ENCODE measurements around the gene ADAMTS2.

Gene ADAMTS2

DNA sequence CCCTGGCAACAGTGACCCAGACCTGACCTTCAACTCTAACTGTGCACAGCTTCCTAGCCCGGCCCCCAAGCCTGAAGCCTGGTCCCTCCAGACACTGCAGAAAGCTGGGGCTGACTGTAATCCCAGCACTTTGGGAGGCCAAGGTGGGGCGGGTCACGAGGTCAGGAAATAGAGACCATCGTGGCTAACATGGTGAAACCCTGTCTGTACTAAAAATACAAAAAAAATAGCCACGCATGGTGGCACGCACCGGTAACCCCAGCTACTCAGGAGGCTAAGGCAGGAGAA is 35.9 kb downstream of the ADAMTS2 start:
- DNase-seq, result no peak

DNA sequence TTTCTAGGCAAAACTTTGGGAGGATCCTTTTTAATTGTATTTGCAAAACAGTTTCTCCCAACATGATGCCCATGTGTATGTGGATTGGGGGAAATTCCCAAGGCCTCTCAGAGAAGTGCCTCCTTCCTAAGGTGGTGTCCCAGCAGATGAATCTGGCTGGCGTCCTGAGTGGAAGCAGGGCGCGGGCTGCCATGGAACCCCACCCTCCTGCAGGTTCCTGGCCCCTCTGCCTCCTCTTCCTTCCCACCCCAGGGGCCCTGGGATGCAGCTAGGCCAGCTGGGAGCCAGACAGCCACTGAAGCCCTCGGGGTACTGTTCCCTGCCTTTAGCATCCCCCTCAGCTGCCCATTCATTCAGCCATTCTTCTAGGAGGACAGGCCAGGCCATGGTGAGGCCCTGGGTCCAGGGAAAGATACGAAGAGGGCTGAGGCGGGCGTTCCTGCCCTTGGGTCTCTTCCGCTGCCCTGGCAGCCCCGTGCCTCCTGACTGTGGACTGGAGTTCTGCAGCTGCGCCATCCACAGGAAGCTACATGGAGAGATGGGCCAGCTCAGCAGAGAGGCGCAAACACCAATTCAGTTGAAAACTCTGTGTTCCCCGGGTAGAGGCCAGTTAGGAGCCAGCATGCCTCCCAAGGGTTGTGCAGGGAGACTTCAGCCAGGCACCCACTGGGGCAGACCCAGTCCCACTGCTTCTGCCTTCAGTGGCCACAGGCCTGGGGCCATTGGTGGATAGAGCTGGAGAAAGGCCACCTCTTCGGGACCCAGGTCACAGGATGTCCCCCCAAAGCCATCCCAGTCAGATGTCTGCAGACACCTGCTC is 36.5 kb downstream of the ADAMTS2 start:
- DNase-seq, result no peak

DNA sequence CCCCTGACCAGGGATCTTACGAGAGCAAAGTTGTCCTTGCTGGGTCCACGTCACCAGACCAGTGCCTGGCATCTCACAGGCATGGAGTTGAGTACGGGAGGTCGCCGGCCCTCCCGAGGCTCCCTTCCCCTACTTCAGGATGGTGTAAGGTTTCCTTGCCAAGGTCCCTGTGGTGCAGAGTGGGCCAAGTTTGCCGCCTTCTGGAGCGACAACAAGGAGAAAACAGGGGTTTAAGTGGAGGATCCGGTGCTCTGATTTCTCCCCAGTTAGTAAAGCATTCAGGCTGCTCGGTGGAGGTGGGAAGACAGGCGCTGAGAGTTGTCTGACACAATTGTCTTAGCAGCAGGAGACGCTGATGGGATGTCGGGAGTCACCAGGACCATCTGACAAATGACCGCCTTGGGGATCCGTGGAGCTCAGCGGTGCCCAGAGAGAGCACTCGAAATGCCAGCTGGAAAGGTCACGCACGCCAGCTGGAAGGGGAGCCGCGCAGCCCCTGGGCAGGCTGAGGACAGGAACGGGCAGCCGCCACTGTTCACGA is 37.3 kb downstream of the ADAMTS2 start:
- DNase-seq, result no peak

DNA sequence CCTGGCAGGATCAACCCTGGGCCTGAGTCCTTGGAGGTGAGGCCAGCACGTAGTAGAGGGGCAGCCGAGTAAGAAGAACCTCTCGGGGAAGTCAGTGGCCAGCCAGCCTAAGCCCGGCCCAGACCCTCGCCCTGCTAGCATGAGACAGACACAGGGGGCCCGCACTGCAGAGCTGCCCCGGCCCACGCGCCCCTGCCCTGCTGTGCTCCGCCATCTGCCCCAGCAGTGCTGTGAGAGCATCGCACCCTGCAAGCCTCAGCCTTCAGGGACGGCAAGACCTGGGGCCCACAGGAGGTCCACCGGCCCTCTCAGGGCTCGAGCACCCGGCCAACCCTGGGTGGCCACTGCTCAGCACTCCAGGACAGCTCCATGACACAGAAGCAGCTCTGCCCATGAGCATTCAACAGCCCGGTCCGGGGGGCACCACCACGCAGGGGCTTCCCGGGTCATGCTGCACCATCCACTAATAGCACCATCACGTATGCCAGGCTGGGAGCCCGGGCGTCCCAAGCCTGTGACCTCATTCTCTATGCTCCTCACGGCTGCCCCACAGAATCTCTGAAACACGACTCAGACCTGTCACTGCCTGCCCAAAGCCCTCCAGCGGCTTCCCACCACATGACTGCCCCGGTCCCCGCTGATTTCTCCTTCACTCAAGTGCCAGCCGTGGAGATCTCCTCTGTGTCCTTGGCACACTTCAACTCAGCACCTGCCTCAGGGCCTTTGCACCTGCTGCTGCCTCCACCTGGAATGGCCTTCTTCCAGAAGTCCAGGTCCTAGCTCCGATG is 38.1 kb downstream of the ADAMTS2 start:
- DNase-seq, result no peak

DNA sequence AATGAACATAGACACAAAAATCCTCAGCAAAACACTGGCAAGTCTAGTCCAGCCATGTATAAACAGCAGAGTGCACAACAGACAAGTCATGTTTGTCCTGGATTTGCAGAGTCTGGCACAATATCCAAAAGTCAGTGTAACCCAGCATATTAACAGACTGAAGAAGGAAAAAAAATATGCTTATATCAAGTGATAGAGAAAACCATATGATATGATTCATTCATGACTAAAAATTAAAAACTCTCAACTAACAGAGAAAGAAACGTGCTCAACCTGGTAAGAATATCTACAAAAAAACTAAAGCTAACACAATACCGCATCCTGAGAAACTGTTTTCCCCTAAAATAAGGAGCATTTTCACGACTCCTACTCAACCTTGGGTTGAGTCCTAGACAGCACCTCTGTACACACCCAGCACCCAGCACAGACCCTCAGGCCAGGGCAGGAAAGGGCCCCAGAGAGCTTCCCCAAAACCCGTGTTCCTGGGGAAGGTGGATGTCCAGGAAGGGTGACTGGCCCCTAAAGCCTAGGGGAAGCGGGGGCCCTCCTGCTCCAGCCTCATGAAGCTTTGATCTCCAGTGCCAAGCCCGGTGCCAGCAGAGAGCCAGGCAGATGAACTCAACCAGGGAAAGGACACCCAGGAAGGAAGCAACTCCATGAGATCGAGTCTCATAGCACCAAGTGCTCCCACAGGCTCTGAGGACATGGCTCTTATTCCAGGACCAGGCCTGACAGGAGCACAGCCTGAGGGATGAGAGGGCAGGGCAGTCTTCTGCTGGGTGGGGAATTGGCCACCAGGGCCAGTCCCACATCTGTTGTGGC is 38.9 kb downstream of the ADAMTS2 start:
- no peak for DNase-seq

DNA sequence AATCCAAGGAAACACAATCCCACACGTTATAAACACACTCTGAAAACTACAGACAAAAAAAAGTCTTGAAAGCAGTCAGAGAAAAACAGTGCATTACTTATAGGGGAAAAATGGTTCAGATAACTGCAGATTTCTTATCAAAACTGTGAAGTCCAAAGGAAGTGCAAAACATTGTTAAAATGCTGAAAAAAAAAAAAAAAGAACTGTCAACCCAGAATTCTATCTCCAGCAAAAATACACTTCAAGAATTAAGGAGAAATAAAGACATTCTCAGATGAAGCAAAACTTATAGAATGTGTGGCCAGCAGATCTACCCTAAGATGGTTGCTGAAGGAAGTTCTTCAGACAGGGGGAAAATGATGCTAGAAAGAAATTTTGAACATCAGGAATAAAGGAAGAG is 40.4 kb downstream of the ADAMTS2 start:
- DNase-seq, result no peak

DNA sequence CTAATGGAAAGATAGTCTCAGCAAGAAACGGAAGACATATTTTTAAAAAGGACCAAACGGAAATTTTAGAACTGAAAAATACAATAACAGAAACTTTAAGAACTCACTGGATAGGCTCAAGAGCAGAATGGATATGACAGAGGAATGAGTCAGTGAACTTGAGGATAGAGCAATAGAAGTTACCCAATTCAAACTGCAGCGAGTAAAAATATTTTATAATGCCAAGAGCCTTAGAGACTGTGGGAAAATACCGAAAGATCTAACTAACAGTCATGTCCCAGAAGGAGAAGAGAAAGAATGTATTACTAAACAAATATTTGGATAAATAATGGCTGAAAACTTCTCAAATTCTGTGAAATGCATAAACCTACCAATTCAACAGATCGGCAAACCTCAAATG is 40.8 kb downstream of the ADAMTS2 start:
- no peak for DNase-seq

DNA sequence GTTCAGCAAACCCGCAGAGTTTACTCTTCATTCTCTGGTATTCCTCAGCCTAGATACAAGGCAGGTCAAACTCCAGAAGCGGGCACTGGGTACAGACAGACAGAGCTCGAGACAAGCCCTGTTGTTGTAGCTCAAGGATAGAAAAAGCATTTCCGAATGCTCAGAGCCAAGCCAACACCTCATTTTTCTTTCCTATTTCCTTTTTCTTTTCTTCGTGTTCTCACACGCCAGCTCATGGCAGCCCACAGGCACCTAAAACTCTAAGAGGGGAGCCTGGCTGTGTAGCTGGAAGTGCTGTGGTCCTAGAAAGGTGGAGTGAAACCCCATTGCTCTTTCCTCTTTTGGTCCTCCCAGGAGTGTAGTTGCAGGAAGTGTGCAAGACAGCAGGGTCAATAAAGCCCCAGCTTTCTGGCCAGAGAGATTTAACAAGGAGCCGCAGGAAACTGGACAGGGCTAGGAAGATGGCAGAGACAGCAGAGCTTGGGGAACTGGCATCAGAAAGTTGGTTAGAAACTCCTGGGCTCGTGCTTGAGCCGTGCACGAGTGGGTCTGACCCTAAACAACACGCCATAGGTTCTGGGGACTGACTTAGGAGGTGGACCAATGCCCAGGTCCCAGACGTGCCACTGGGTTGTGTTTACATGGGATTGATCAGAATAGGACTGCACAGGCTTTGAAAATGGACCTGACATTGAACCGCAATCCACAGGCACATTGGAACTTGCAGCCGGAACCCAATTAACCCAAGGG is 41.6 kb downstream of the ADAMTS2 start:
- no peak for DNase-seq

DNA sequence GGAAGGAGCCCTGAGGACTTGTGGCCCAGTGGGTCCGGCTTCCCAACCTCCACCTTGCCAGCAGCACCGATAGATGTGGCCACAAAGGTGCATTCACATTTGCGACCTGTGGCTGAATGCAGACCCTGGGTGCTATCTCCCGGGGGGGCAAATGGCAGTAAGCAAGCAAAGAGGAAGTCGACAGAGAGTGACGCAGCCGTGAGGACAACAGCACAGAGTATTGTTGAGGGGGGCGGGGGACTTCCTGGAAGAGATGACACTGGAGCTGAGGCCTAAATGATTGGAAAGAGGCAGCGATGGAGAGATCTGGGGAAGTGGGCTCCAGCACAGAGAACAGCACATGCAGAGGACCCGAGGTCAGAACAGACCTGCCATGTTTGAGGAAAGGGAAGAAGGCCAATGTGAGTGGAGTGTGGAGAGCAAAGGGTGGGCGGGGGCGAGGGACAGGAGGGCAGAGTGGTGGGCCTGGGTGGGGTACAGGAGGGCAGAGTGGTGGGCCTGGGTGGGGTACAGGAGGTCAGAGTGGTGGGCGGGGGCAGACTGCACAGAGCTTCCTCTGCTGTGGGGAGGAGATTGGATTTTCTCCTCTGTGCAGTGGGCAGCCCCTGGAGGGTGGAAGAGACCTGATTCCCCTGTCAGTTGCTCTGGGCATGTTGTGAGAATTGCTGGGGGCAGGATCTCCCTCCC is 42.6 kb downstream of the ADAMTS2 start:
- DNase-seq, result no peak

DNA sequence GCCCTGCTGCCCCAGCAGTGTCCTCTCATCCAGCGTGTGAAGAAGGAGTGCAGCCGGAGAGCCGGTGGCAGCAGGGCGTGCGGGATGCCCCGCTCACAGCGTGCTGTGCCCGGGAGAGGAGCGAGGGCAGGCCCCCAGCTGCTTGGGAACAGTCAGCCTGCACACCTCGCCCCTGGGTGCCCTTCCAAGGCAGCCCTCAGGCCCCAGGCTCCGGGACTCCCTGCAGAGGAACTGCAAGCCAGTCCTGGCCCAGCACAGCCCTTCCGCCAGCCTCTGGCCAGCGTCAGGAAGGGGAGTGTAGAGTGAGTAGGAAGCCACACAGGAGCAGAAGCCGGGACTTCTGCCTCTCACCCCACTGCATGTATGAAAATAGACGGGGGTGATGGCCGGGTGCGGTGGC is 43.5 kb downstream of the ADAMTS2 start:
- no peak for DNase-seq

DNA sequence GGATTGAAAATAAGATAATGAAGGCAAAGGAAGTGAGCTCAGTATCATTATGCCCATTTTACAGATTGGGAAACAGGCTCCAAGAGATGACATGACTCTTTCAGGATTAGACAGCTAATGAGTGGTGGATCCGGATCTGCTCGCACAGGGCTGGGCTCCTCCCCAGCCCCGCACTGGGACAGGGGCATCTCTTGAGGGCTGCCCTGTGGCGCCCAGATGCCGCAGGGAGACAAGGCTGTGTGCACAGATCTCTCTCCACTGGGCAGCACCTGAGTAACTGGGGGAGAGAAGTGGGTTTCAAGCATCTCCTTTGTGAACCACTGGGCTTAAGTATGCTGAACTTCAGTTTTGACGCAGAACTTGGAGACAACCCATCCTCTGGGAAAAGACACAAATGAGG is 43.9 kb downstream of the ADAMTS2 start:
- no peak for DNase-seq

DNA sequence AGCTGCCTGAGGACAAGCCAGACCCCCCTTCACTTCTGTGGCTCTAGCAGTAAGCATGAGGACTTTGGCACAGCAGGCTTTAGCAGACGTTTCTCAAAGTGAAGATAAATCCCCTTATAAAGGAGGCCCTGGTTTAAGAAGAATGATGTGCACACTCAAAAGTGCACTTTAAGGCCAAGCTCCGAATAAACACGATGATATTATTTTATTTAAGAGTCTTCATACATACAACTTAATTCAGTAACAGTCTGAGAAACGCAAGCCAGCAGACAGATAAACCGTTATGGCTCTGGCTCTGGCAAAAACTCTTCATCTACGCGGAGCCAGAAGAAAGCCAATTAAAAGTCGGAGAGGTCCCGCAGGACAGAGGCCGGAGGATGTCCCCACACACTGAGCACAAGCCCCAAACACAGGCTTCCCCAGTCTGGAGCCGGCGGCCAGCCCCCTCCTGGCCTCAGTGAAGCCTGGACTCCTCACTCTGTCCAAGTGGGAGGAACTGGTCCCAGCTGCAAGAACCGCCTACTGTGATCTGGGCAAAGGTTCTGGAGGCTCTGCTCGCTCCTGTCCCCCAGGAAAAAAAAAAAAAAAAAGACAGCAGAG is 44.6 kb downstream of the ADAMTS2 start:
- DNase-seq, result no peak

DNA sequence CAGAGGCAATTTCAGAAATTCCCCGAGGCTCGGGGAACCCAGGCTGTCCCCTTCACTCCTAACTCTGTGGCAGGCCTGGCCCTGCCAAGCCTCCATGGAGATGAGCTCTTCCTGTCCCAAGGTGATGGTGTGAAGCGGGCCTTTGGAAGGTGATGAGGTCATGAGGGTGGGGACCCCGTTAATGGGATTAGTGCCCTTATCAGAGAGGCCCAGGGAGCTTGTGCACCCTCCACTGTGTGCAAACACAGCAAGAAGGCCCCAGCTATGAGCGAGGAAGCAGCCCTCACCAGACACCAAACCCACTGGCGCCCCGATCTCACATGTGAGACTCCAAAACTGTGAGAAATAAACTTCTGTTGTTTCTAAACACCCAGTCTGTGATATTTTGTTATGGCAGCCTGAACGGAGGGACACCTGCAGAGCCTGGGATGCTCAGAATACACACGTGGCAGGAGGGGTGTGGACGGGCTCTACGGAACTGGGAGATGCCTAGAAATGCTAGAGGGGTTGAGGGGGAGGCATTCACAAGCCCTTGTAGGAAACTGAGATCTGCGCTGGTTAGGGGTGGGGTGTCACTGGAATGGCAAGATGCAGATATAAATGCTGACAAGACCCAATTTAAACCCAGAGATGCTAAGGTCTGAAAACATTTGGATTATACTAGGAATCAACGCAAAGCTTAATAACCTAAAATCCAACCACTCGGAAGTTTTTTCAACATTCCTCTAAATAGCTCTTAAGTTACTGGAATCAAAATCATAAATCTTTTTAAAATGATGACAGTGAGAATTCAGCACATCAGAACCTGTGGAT is 46.9 kb downstream of the ADAMTS2 start:
- no peak for DNase-seq

DNA sequence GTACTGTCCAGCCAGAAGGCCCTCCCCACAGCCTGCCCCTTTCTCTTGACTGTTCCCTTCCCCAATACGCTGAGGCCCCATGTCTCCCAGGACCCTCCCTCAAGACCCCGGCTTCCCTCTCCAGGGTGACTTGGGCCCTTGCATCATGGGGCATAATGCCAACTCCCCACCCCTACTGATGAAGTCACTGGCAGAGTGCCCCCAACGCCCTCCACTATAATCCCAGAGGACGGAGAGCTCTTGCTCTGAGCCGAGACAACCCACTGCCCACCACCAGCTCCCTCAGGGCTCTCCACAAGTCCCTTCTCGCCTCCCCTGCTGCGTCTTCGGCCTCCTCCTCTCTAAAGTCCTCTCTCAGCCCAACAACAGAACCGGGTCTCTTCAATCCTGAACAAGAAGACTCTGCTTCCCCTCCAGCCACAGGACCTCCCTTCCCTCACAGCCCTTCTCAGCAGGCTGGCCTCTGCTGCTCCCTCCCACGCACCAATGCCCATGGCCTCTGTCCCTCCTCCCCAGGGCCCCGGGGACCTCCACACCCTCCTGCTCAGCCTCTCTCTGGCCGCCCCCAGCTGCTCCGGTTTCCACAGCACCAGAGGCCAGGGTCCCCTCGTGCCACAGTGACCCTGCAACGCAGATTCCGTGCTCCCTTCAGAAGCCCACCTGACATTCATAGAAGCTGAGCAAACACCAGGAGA is 47.6 kb downstream of the ADAMTS2 start:
- no peak for DNase-seq

DNA sequence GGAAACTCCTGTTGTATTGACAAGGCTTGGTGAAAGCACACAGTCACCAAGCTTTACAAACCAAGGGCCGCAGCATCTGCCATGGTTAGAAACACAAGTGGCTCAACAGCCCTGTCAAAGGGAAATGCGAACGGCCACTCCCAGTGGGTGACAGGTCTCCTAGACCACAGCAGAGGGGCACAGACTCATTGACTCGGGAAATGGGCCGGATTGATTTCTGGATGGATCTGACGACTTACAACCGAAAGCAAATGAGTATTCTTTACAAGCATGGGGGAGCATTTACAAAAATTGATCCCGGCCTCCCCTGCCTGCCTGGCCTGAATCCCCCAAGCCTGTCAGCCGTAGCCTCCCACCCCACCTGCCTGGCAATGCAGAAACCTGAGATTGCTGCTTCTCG is 48.2 kb downstream of the ADAMTS2 start:
- no peak for DNase-seq

DNA sequence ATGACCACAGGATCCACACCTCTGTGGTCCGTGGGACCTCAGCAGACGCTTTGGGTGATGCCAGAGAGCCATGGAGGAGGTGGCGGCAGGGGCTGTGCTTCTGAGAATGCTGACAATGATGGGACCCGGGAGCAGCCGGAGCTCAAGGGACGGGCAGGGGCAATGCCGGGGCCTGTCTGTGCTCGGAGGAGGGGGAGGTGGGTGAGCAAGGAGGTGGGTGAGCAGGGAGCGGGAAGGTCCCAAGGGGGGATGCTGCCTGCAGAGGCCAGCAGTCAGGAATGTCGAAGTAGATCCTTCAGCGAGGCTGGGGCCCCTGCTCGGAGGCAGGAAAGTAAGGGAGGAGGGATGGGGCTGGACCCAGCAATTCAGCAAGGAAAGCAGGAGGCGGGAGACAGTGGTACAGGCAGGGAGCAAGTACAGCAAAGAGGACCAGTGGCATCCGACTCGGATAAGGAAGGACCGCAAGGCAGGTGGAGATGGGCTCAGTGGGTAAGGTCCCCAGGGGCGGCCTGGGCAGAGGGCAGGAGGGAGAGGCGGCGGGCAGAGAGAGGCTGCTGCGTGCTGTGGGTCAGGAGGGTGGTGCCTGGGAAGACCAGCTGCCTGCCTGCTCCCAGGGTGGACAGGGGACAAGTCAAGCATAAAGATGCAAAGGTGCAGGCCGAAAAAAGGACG is 49.0 kb downstream of the ADAMTS2 start:
- DNase-seq, result no peak

DNA sequence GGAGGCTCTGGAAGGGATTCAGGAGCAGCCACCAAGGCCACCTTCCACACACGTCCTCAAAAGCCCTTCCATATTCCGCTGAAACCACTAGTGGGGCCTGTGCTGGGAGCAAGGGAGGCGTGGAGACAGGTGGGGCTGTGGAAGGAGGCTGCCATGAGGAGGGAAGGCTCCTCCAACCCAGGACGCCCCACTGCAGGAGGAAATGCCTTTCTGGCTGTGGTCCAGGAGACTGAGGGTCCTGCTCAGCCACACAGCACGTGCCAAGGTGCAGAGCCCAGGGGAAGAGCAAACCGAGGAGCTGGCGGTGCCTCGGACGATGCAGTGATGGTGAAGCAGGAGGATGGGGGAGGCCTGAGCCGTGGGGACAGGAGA is 49.5 kb downstream of the ADAMTS2 start:
- DNase-seq, result no peak

DNA sequence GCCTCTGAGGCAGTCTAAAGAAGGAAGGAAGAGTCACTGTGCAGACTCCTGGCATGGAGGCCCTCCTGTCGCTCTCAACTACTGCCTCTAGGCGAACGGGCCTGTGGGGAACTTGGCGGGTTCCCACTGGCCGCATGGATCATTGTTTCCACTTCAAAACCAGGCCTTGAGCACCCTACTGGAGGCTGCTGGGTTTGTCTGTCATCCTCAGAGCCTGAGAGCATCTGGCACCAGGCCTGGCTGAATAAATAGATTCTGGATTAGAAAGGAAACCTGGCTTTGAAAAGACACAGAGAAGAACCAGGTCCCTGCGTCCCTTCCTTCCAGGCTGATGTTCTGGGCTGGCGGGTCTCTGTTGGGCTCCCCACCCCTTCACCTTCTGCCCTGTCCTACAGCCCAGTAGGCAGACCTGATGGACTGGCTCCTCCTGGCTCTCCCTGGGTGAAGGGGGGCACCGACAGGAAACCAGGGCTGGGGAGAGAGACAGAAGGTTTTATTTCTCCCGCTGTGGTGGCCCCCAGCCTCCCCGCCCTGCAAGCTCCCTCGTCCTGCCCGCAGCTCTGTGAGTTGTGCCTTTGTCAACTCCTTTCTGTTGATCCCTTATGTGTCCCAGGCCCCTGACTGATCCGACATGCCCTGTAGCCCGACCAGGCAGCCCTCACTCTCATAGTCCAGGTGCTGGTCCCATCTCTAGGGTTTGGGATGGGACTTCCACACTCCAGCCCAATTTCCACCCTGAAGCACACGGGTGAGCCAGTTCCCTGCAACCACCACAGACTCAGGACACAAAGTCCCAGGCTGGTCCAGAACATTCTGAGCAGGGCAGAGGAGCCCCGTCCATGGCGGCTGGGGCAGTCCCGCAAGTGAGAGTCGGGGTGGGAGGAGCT is 50.1 kb downstream of the ADAMTS2 start:
- DNase-seq, result no peak

All from hippocampal formation (tissue), 2 donors.